Fibroblast of villous mesenchyme (primary cell): Measurements from ENCODE around the gene HDAC1. TPM values are rescaled to one million over a fixed set of nuclear protein-coding genes. Genes with fewer than 3 reads are reported as not detected.

Experiments
- DNase-seq: peaks from one replicate; pipeline ENCODE4 v3.0.0-alpha.2; 2010; ENCODE audit warnings: low read depth
- H3K4me3 ChIP-seq: 2 replicates; pipeline ENCODE4 v1.5.1; 2011; ENCODE audit warnings: low read depth, mild to moderate bottlenecking, low read length
- CTCF ChIP-seq: IDR thresholded peaks from 2 replicates; pipeline ENCODE4 v1.5.1; 2012; ENCODE audit warnings: low read depth, mild to moderate bottlenecking, low read length; ENCODE audit not compliant: insufficient read depth
- total RNA-seq: library from RNA; depleted of rRNA; stranded (reverse); fragments of >200 nt; gene quantifications from 2 replicates; pipeline ENCODE4 v1.2.3, GENCODE V29; 2012

Gene HDAC1
- total RNA-seq, 1 donor: 95.0 TPM

GRCh38 chr1:32346532-32347157 is 54.8 kb downstream of the HDAC1 start:
- TF ChIP-seq CTCF: no peak
- DNase-seq: no peak
- no peak overlapping the region for H3K4me3 ChIP-seq

- DNase-seq: peak; percentile 96
- no peak overlapping the region for H3K4me3 ChIP-seq
- no peak for TF ChIP-seq CTCF
Observed at GRCh38 chr1:32349211-32349708, 57.4 kb downstream of the HDAC1 start.

- peak; percentile 74 for DNase-seq
- peak overlapping the region; percentile 73 for H3K4me3 ChIP-seq
- TF ChIP-seq CTCF: peak; percentile 48
Observed at GRCh38 chr1:32350785-32351398, 59.0 kb downstream of the HDAC1 start.

GRCh38 chr1:32351399-32352238 is 59.7 kb downstream of the HDAC1 start:
- DNase-seq: peak; percentile 95
- peak; percentile 11 for TF ChIP-seq CTCF
- H3K4me3 ChIP-seq: peak overlapping the region; percentile 73

GRCh38 chr1:32352239-32352745 is 60.4 kb downstream of the HDAC1 start:
- peak overlapping the region; percentile 73 for H3K4me3 ChIP-seq
- TF ChIP-seq CTCF: no peak

GRCh38 chr1:32352831-32353383 is 61.0 kb downstream of the HDAC1 start:
- DNase-seq: no peak
- TF ChIP-seq CTCF: no peak
- no peak overlapping the region for H3K4me3 ChIP-seq

More at GRCh38 chr1:32352239-32352745, 60.4 kb downstream of the HDAC1 start:
- no peak for DNase-seq
